C4-2B (cell line): Measurements from ENCODE around the gene ASXL1.

Source experiments
- H3K27ac ChIP-seq: fragments of 450-650 bp; 2 replicates; pipeline ENCODE4 v1.5.1; 2017
- CTCF ChIP-seq: fragments of 450-650 bp; conservative IDR thresholded peaks from 2 replicates; pipeline ENCODE4 v1.5.1; 2017; ENCODE audit warnings: mild to moderate bottlenecking
- ZFX ChIP-seq: fragments of 450-650 bp; IDR thresholded peaks from 2 replicates; pipeline ENCODE4 v1.6.1; 2017

Gene ASXL1

DNA sequence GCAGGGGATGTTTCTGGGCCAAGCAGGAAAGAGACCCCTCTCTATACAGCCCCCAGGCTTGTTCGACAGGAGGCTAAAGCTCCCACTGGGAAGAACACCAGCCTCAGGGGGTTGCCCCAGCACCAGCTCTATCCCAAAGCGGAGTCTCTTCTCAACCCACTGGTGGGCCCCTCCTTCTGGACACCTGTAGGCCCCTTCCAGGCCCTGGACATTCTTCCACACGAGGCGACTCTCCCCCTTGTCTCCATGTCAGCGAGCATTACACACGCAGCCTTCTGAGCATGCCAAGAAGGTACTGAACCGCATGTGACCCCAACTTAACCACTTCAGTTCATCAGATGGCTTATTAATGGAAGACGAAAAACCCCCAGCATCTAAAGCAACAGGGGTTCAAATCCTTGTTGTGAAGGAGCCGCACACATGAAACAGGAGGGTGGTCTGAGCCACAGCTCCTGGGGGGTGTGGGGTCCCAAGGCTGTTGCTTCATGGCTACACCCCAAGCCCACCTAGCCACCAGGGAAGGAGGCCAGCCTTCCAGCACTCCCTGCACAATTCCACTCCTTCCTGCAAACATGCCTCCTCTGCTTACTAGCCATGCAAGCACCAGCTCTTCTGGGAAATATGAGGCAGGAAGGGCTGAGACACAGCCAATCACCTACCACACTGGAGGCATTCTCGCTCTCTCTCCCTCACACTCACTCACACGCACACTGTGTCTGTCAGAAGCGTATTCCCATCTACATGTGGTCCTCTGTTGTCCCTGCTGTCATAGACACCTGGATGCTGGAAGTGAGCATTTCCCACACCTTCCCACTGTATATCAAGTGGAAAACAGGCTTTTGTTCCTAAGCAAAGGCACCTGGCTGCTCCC, 122.5 kb downstream of the ASXL1 start:
- no peak overlapping the region for H3K27ac ChIP-seq
- TF ChIP-seq CTCF (no peak), ZFX (no peak)

DNA sequence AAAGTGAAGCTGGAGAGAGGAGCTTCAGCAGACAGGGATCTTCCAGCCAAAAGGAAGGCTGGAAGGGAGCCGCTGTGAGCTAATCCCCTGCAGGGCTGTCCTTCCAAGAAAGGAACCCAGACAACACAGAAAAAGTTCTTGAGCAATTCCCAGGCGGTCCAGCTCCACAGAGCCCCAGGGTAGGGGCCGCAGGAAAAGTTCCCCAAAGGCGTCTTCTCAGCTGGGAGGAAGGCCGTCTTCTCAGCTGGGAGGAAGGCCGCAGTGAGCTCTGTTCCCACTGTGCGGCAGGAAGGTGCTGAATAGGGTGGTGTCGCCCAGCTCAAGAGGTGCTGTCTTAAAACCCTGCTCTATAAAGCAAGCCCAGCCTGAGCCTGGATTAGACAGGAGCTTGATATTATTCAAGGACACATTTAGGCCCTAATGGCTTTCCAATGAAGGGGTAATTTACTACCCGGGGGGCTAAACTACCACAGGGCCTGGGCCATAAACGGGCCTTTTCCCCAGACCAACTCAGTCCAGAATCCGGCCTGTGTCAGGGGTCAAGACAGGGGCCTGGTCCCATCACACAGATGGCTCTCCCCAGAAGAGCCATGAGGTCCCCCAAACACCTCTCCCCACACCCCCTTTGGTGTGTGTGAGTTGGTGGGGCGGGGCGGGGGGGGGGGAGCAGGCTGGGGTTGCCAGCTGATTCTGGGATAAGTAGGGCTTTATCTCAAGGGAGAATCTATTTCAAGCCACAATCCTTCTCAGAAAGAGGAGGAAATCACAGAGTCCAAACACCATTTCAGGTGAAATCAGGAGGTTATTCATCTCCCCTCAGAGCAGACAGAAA, 123.4 kb downstream of the ASXL1 start:
- H3K27ac ChIP-seq = no peak overlapping the region
- no peak for TF ChIP-seq CTCF
- TF ChIP-seq ZFX = no peak

- no peak overlapping the region for H3K27ac ChIP-seq
- no peak for TF ChIP-seq ZFX
- TF ChIP-seq CTCF = no peak
These were observed 124.0 kb downstream of the ASXL1 start for GRCh38 chr20:32482143-32482441.

GRCh38 chr20:32482442-32483261, 124.5 kb downstream of the ASXL1 start:
- peak overlapping the region; percentile 84 for H3K27ac ChIP-seq
- TF ChIP-seq CTCF (no peak), ZFX (no peak)

GRCh38 chr20:32483351-32484224, 125.5 kb downstream of the ASXL1 start:
- TF ChIP-seq ZFX (no peak), CTCF (no peak)
- peak overlapping the region; percentile 84 for H3K27ac ChIP-seq

DNA sequence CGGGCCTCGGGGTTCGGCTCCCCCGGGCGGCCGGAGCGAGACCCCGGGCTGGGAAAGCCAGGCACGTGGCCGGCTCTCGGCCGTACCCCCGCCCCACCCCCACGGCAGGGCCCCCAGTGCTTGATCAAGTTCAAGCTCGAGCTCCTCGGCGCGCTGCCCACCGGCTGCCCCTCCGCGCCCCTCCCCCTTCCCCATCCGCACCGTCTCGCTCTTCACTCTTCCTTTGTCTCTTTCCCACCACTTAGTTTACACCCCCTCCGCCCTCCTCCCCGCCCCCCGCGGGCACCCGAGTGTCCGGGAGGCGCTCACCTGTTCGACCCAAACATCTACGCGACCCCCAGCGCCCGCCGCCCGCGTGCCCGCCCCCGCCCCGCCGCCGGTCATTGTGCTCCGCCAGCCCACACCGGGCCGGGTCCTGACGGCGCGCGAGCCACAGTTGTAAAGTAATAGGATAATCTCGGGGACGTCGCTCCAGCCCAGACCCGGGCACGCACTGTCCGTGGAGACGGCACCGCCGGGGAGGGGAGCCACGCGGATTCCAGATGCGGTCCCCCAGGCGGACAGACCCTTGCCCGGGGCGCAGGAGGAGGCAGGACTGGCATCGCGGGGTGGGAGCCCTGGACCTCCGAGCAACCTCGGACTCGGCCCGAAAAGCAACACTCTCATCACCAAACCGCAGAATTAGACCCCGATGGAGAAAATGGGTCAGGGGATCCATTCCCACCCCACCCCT, 126.3 kb downstream of the ASXL1 start:
- H3K27ac ChIP-seq = peak overlapping the region; percentile 84
- TF ChIP-seq CTCF (no peak), ZFX (no peak)
